ENCODE measurements around the gene SLC16A5.
"Not testable (repeated sequence)": the region's sequence is repeated elsewhere in the genome, so short reads cannot be mapped to it uniquely, and the experiment has no call there.

Gene SLC16A5

DNA sequence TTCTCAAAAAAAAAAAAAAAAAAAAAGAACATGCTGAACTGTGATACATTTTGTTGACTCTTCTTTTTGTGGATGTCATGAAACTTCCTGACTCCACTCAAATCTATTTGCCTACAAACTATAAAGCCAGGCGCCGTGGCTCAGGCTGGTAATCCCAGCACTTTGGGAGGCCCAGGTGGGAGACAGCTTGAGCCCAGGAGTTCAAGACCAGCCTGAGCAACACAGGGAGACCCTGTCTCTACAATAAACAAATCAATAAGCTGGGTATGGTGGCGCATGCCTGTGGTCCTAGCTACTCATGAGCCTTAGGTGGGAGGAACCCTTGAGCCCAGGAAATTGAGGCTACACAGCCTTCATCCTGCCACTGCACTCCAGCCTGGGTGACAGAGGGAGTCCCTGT lies 45.2 kb downstream of the SLC16A5 start:
- Histone ChIP-seq H3K4me3 (ENCODE audit: low read depth, low read length) (no peak overlapping the region), H3K4me1 (no peaks in the 10 kb centered on the region), H3K36me3 (peaks cover 41% of the 10 kb centered on the region), H3K9me3 (no peaks in the 10 kb centered on the region), H3K27me3 (no peaks in the 10 kb centered on the region)
- DNase-seq, result no peak
- no peak for TF ChIP-seq CTCF (IDR thresholded peaks at IDR 0.05; ENCODE audit: low read depth, low read length)

- peaks cover 48% of the 10 kb centered on the region for H3K36me3 ChIP-seq
- not testable (repeated sequence) for H3K4me3 ChIP-seq (ENCODE audit: low read depth, low read length); DNase-seq; H3K4me1 ChIP-seq; H3K27me3 ChIP-seq; H3K9me3 ChIP-seq
These were observed 46.0 kb downstream of the SLC16A5 start for GRCh38 chr17:75133607-75134347.

- no peak for DNase-seq
- peaks cover 50% of the 10 kb centered on the region for H3K36me3 ChIP-seq
- TF ChIP-seq CTCF (IDR thresholded peaks at IDR 0.05; ENCODE audit: low read depth, low read length), result no peak
These were observed 47.7 kb downstream of the SLC16A5 start for GRCh38 chr17:75135452-75135851.

DNA sequence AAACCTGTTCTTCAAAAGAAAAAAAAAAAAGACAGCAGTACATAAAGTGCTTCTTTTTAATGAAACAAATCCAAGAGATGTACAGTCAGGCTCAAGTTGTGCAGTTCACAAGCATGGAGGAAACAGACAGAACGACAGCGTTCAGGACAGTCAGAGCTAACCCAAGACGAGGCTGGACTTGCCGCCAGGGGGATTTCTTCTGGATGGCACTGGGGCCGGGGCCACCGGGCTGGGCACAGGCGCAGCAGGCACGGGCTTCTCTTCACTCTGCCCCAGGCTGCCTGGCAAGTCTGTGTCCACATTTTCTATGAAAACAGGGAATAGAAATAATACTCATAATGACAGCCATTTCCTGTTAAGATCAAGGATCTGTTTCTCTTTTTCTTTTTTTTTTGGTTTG lies 48.2 kb downstream of the SLC16A5 start:
- no peak for DNase-seq
- Histone ChIP-seq H3K27me3 (no peaks in the 10 kb centered on the region), H3K9me3 (no peaks in the 10 kb centered on the region), H3K4me3 (ENCODE audit: low read depth, low read length) (no peak overlapping the region), H3K4me1 (no peaks in the 10 kb centered on the region), H3K36me3 (peaks cover 55% of the 10 kb centered on the region)
- TF ChIP-seq CTCF (IDR thresholded peaks at IDR 0.05; ENCODE audit: low read depth, low read length), result no peak

More at GRCh38 chr17:75135452-75135851, 47.7 kb downstream of the SLC16A5 start:
- Histone ChIP-seq H3K4me1 (no peaks in the 10 kb centered on the region), H3K4me3 (ENCODE audit: low read depth, low read length) (no peak overlapping the region), H3K9me3 (no peaks in the 10 kb centered on the region), H3K27me3 (no peaks in the 10 kb centered on the region)

DNA sequence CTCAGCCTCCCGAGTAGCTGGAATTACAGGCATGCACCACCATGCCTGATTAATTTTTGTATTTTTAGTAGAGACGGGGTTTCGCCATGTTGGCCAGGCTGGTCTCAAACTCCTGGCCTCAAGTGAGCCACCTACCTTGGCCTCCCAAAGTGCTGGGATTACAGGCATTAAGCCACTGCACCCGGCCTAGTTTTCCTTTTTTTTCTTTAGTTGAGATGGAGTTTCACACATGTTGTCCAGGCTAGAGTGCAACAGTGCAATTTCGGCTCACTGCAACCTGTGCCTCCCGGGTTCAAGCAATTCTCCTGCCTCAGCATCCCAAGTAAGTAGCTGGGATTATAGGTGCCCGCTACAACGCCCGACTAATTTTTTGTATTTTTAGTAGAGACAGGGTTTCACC lies 50.0 kb downstream of the SLC16A5 start:
- H3K9me3 ChIP-seq; H3K4me1 ChIP-seq; H3K27me3 ChIP-seq; H3K4me3 ChIP-seq (ENCODE audit: low read depth, low read length); DNase-seq: not testable (repeated sequence)
- H3K36me3 ChIP-seq, result peaks cover 68% of the 10 kb centered on the region

GRCh38 chr17:75138519-75138918 lies 50.8 kb downstream of the SLC16A5 start:
- Histone ChIP-seq H3K4me3 (ENCODE audit: low read depth, low read length) (no peak overlapping the region), H3K4me1 (no peaks in the 10 kb centered on the region), H3K9me3 (no peaks in the 10 kb centered on the region), H3K36me3 (peaks cover 76% of the 10 kb centered on the region), H3K27me3 (no peaks in the 10 kb centered on the region)
- DNase-seq, result no peak
- no peak for TF ChIP-seq CTCF (IDR thresholded peaks at IDR 0.05; ENCODE audit: low read depth, low read length)

DNA sequence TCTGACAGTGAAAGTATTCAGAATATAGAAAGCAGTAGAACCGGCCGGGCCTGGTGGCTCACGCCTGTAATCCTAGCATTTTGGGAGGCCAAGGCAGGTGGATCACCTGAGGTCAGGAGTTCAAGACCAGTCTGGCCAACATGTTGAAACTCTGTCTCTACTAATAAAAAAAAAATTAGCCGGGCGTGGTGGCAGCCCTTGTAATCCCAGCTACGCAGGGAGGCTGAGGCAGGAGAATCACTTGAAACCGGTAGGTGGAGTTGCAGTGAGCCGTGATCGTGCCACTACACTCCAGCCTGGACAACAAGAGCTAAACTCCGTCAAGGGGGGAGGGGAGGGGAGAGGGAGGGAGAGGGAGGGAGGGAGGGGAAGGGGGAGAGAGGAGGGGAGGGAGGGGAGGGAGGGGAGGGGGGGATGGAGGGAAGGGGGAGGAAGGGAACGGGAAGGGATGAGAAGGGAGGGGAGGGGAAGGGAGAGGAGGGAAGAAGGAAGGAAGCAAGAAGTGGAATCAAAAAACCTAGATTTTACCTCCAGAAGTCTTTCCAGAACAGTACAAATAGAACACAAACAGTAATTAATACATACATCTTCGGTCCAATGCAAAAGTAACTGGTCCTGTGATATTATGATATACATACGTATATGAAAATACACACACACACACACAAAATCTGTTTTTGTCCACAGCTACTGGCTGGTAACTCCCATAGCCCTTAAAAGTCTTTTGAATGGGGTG lies 54.6 kb downstream of the SLC16A5 start:
- peaks cover 95% of the 10 kb centered on the region for H3K36me3 ChIP-seq
- H3K27me3 ChIP-seq, result no peaks in the 10 kb centered on the region
- no peaks in the 10 kb centered on the region for H3K9me3 ChIP-seq
- H3K4me3 ChIP-seq (ENCODE audit: low read depth, low read length), result no peak overlapping the region
- no peaks in the 10 kb centered on the region for H3K4me1 ChIP-seq
- DNase-seq, result no peak
- TF ChIP-seq CTCF (IDR thresholded peaks at IDR 0.05; ENCODE audit: low read depth, low read length), result no peak
